ENCODE data around the gene CSMD2. TPM values are rescaled to one million over a fixed set of nuclear protein-coding genes. Genes with fewer than 3 reads are reported as not detected.

The CSMD2 gene
- polyA plus RNA-seq, 12 donors = 0.51 to 3.3 (median 0.85) TPM; not detected in 2

GRCh38 chr1:33819913-33820311 is 345.1 kb downstream of the CSMD2 start:
- DNase-seq = no peak

- no peak for DNase-seq
Measured at GRCh38 chr1:33819290-33819912, 345.6 kb downstream of the CSMD2 start.

- DNase-seq = no peak
Measured at GRCh38 chr1:33818071-33818470, 347.0 kb downstream of the CSMD2 start.

GRCh38 chr1:33815061-33815460 is 350.0 kb downstream of the CSMD2 start:
- DNase-seq = no peak

GRCh38 chr1:33814166-33814565 is 350.9 kb downstream of the CSMD2 start:
- DNase-seq = no peak

GRCh38 chr1:33810571-33810970 is 354.5 kb downstream of the CSMD2 start:
- no peak for DNase-seq

GRCh38 chr1:33805988-33806387 is 359.0 kb downstream of the CSMD2 start:
- no peak for DNase-seq

- no peak for DNase-seq
Measured at GRCh38 chr1:33802268-33802667, 362.8 kb downstream of the CSMD2 start.

- DNase-seq = no peak
Measured at GRCh38 chr1:33797849-33798248, 367.2 kb downstream of the CSMD2 start.

- DNase-seq = no peak
Measured at GRCh38 chr1:33792651-33793050, 372.4 kb downstream of the CSMD2 start.

- no peak for DNase-seq
Measured at GRCh38 chr1:33792216-33792615, 372.8 kb downstream of the CSMD2 start.

- no peak for DNase-seq
Measured at GRCh38 chr1:33791251-33791650, 373.8 kb downstream of the CSMD2 start.

GRCh38 chr1:33790577-33790976 is 374.5 kb downstream of the CSMD2 start:
- no peak for DNase-seq

GRCh38 chr1:33784876-33785275 is 380.2 kb downstream of the CSMD2 start:
- no peak for DNase-seq

GRCh38 chr1:33782776-33783175 is 382.3 kb downstream of the CSMD2 start:
- DNase-seq = no peak

- DNase-seq = no peak
Measured at GRCh38 chr1:33781652-33782051, 383.4 kb downstream of the CSMD2 start.

- DNase-seq = no peak
Measured at GRCh38 chr1:33777337-33777736, 387.7 kb downstream of the CSMD2 start.

GRCh38 chr1:33768821-33769220 is 396.2 kb downstream of the CSMD2 start:
- DNase-seq = no peak

GRCh38 chr1:33768106-33768505 is 396.9 kb downstream of the CSMD2 start:
- DNase-seq = no peak

GRCh38 chr1:33764149-33764548 is 400.9 kb downstream of the CSMD2 start:
- no peak for DNase-seq

GRCh38 chr1:33763406-33763805 is 401.6 kb downstream of the CSMD2 start:
- no peak for DNase-seq

- no peak for DNase-seq
Measured at GRCh38 chr1:33762962-33763361, 402.1 kb downstream of the CSMD2 start.

- peak; percentile 61 for DNase-seq
Measured at GRCh38 chr1:33762109-33762830, 402.8 kb downstream of the CSMD2 start.

GRCh38 chr1:33758698-33759097 is 406.3 kb downstream of the CSMD2 start:
- no peak for DNase-seq
